DMS53 treated with DMSO at 0.1 percent for 48 hours (cell line): Measurements from ENCODE around the gene TMEM82.

Experiments
- DNase-seq: peaks from one replicate; lab custom pipeline; 2025; ENCODE audit not compliant: unreplicated experiment; lab: John Stamatoyannopoulos, UW

The TMEM82 gene

GRCh38 chr1:15777909-15778707 is 35.8 kb downstream of the TMEM82 start:
- DNase-seq: no peak

DNA sequence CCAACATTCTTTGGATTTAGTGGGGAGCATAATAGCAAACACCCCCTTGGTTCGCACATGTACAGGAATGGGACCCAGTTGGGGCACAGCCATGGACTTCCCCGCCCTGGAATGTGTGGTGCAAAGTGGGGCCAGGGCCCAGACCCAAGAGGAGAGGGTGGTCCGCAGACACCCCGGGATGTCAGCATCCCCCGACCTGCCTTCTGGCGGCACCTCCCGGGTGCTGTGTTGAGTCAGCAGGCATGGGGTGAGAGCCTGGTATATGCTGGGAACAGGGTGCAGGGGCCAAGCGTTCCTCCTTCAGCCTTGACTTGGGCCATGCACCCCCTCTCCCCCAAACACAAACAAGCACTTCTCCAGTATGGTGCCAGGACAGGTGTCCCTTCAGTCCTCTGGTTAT is 43.4 kb downstream of the TMEM82 start:
- DNase-seq: no peak

GRCh38 chr1:15786581-15786980 is 44.3 kb downstream of the TMEM82 start:
- DNase-seq: no peak

GRCh38 chr1:15788624-15789301 is 46.5 kb downstream of the TMEM82 start:
- no peak for DNase-seq

GRCh38 chr1:15796086-15796462 is 53.8 kb downstream of the TMEM82 start:
- DNase-seq: no peak
